HEK293 (cell line): ENCODE results near the gene SYT6.

ENCODE experiments used
- BCL11B ChIP-seq: fragments of 450-650 bp; formaldehyde crosslinking; IDR thresholded peaks from 2 replicates; pipeline ENCODE4 v1.5.1; 2016; ENCODE audit warnings: low read depth, missing biosample characterization, missing genetic modification characterization
- ZNF114 ChIP-seq: fragments of 450-650 bp; formaldehyde crosslinking; IDR thresholded peaks from 2 replicates; pipeline ENCODE4 v1.5.0; 2017; ENCODE audit warnings: missing biosample characterization, missing genetic modification characterization
- ZNF133 ChIP-seq: fragments of 450-650 bp; formaldehyde crosslinking; IDR thresholded peaks from 2 replicates; pipeline ENCODE4 v1.5.1; 2016; ENCODE audit warnings: missing biosample characterization, missing genetic modification characterization
- ZNF274 ChIP-seq, 2 experiments: fragments of 200-500 bp in 1 of 2; fragments of 450-650 bp in 1 of 2; sonication (Bioruptor generic) in 1 of 2; formaldehyde crosslinking in 1 of 2; IDR thresholded peaks; 2 replicates each; pipeline versions ENCODE4 v1.5.1 to v1.6.1; 2014 to 2016; ENCODE audit warnings: borderline replicate concordance in 1 of 2, inconsistent platforms in 1 of 2, low read length in 1 of 2, missing biosample characterization in 1 of 2, missing genetic modification characterization in 1 of 2
- ZNF777 ChIP-seq: fragments of 450-650 bp; formaldehyde crosslinking; IDR thresholded peaks from 2 replicates; pipeline ENCODE4 v1.5.1; 2017; ENCODE audit warnings: missing biosample characterization, missing genetic modification characterization, borderline replicate concordance
- TF ChIP-seq, protein P1 (sequence below): fragments of 450-650 bp; formaldehyde crosslinking; IDR thresholded peaks from 2 replicates; pipeline ENCODE4 v1.5.1; 2016; ENCODE audit warnings: missing biosample characterization, missing genetic modification characterization
- TF ChIP-seq, protein P2 (sequence below): fragments of 450-650 bp; formaldehyde crosslinking; IDR thresholded peaks from 2 replicates; pipeline ENCODE4 v1.5.1; 2016; ENCODE audit warnings: missing biosample characterization, missing genetic modification characterization

DNA sequence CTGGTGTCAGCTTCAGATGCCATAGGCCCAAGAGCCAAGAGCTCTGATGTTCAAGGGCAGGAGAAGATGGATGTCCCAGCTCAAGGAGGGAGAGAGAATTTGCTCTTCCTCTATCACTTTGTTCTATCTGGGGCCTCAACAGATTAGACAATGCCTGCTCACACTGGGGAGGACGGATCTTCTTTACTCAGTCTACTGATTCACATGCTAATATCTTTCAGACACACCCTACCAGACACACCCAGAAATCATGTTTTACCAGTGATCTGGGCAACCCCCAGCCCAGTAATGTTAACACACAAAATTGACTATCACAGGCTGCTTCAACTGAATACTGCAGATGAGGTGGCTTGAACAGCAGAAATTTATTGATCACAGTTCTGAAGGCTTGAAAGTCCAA is 105.4 kb downstream of the SYT6 start:
- TF ChIP-seq ZNF777 (tag by site-specific recombination), result no peak
- TF ChIP-seq, protein P1, sequence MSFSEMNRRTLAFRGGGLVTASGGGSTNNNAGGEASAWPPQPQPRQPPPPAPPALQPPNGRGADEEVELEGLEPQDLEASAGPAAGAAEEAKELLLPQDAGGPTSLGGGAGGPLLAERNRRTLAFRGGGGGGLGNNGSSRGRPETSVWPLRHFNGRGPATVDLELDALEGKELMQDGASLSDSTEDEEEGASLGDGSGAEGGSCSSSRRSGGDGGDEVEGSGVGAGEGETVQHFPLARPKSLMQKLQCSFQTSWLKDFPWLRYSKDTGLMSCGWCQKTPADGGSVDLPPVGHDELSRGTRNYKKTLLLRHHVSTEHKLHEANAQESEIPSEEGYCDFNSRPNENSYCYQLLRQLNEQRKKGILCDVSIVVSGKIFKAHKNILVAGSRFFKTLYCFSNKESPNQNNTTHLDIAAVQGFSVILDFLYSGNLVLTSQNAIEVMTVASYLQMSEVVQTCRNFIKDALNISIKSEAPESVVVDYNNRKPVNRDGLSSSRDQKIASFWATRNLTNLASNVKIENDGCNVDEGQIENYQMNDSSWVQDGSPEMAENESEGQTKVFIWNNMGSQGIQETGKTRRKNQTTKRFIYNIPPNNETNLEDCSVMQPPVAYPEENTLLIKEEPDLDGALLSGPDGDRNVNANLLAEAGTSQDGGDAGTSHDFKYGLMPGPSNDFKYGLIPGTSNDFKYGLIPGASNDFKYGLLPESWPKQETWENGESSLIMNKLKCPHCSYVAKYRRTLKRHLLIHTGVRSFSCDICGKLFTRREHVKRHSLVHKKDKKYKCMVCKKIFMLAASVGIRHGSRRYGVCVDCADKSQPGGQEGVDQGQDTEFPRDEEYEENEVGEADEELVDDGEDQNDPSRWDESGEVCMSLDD (tag by site-specific recombination), result no peak
- no peak for TF ChIP-seq ZNF274 (IDR thresholded peaks at IDR 0.05; ENCODE audit: low read length)
- no peak for TF ChIP-seq ZNF274 (tag by site-specific recombination; IDR thresholded peaks at IDR 0.05; ENCODE audit: borderline replicate concordance)
- no peak for TF ChIP-seq BCL11B (tag by site-specific recombination)
- TF ChIP-seq ZNF114 (tag by site-specific recombination), result no peak
- TF ChIP-seq, protein P2, sequence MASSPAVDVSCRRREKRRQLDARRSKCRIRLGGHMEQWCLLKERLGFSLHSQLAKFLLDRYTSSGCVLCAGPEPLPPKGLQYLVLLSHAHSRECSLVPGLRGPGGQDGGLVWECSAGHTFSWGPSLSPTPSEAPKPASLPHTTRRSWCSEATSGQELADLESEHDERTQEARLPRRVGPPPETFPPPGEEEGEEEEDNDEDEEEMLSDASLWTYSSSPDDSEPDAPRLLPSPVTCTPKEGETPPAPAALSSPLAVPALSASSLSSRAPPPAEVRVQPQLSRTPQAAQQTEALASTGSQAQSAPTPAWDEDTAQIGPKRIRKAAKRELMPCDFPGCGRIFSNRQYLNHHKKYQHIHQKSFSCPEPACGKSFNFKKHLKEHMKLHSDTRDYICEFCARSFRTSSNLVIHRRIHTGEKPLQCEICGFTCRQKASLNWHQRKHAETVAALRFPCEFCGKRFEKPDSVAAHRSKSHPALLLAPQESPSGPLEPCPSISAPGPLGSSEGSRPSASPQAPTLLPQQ, result no peak
- TF ChIP-seq ZNF133, result no peak
